ENCODE data around the gene GMDS. TPM values are rescaled to one million over a fixed set of nuclear protein-coding genes. Genes with fewer than 3 reads are reported as not detected.
A peak's percentile ranks its signal among the peaks of the same experiment; 100 is the strongest.

Gene GMDS
- total and polyA plus RNA-seq, 2 of the 8 experiments (the other 6 are each of a cell fraction or from before 2014, with no cell fraction given): 16.8 to 50.0 TPM

GRCh38 chr6:1636971-1637871 lies 608.2 kb downstream of the GMDS start:
- Histone ChIP-seq H3K79me1 (ENCODE audit: low read depth, low read length) (no peaks in the 10 kb centered on the region; the same call in 1 of the 2 replicates), H3K27ac (ENCODE audit: low read depth, low read length) (no peak overlapping the region), H2BK120ac (replicated peaks; ENCODE audit: low read depth, low read length) (no peak overlapping the region), H3K27me3 (replicated peaks in 1 of 4; ENCODE audit: control insufficient read depth in 3 of 4, extremely low read depth in 1 of 4, insufficient read depth in 3 of 4, low read length in 3 of 4) (no peaks in the 10 kb centered on the region), H3K56ac (replicated peaks; ENCODE audit: insufficient read length, low read depth, low read length) (no peak overlapping the region), H3K23ac (ENCODE audit: insufficient read length) (no peak overlapping the region), H4K20me1 (replicated peaks in 1 of 2; ENCODE audit: control insufficient read depth in 1 of 2, insufficient read depth in 2 of 2, low read length in 2 of 2) (peaks cover 0 to 3% of the 10 kb centered on the region in 2 experiments), H3K9me3 (ENCODE audit: insufficient read depth in 2 of 2, low read depth in 1 of 2, low read length in 1 of 2) (no peaks in the 10 kb centered on the region), H4K91ac (replicated peaks; ENCODE audit: insufficient read length, low read length) (no peak overlapping the region), H2BK5ac (ENCODE audit: low read depth, low read length) (0 out of 2 replicates have a peak overlapping the region, but pooled peaks have one; percentile 8), H3K79me2 (ENCODE audit: control insufficient read depth in 1 of 2, insufficient read depth in 2 of 2, low read length in 2 of 2) (no peaks in the 10 kb centered on the region), H3K23me2 (ENCODE audit: low read depth, low read length) (no peaks in the 10 kb centered on the region; the same call in 1 of the 2 replicates), H2AFZ (ENCODE audit: low read length) (no peak overlapping the region), H3K4me3 (ENCODE audit: extremely low read depth in 1 of 4, insufficient read depth in 2 of 4, low read depth in 3 of 4, low read length in 4 of 4) (no peak overlapping the region), H4K5ac (ENCODE audit: insufficient read length, low read depth, low read length) (no peak overlapping the region), H3K36me3 (ENCODE audit: control insufficient read depth in 2 of 4, insufficient read depth in 4 of 4, low read length in 3 of 4) (no peaks in the 10 kb centered on the region), H2BK20ac (ENCODE audit: low read length) (no peak overlapping the region), H4K8ac (ENCODE audit: extremely low read depth, insufficient read depth, low read length) (no peak overlapping the region; the same call in 1 of the 2 replicates), H3K4me2 (ENCODE audit: insufficient read depth in 1 of 2, low read depth in 2 of 2, low read length in 2 of 2) (no peak overlapping the region), H3K4me1 (replicated peaks in 1 of 4; ENCODE audit: control insufficient read depth in 3 of 4, insufficient read depth in 4 of 4, low read length in 3 of 4) (0 out of 7 replicates have a peak, but pooled peaks cover 0 to 3% (median 0%) of the 10 kb centered on the region in 4 experiments), H3K18ac (ENCODE audit: extremely low read depth, low read length) (no peak overlapping the region), H2BK15ac (ENCODE audit: low read length) (no peak overlapping the region), H3K9ac (replicated peaks in 1 of 4; ENCODE audit: extremely low read depth in 1 of 4, low read depth in 3 of 4, low read length in 3 of 4) (no peak overlapping the region), H2AK5ac (ENCODE audit: low read depth, low read length) (no peak overlapping the region), H2BK12ac (ENCODE audit: low read depth, low read length) (peak overlapping the region; percentile 34; the same call in 1 of the 2 replicates), H3K14ac (ENCODE audit: insufficient read length) (no peak overlapping the region), H3K4ac (replicated peaks; ENCODE audit: insufficient read length, low read depth, low read length) (no peak overlapping the region)
- DNase-seq (ENCODE audit: low read depth in 1 of 2, low spot score in 2 of 2): no peak
- WGBS, 2 experiments (ENCODE audit: extremely low coverage in 1 of 2, insufficient coverage in 1 of 2, insufficient read length in 1 of 2, insufficient replicate concordance in 2 of 2, low coverage in 1 of 2, low lambda C conversion rate in 2 of 2, missing lambda C conversion rate in 1 of 2): 94% methylated on average over 20 of the region's 20 CpGs; no CpG with 5 or more reads in 1 of the 2 experiments
- TF ChIP-seq MAFK (IDR thresholded peaks at IDR 0.05; ENCODE audit: low read depth, low read length) (peak; percentile 19; the same call in 1 of the 2 replicates), BACH1 (IDR thresholded peaks at IDR 0.05; ENCODE audit: low read length) (peak; percentile 65), RNF2 (IDR thresholded peaks at IDR 0.05; ENCODE audit: borderline replicate concordance, low read depth, low read length, missing control alignments, poor library complexity, severe bottlenecking) (no peak)
- CTCF ChIA-PET (ENCODE audit: partially characterized antibody): no interaction called here
- no peak for FAIRE-seq
- POLR2A ChIA-PET (ENCODE audit: partially characterized antibody): interaction anchor here (0.9 kb wide), 1 partner anchor 9 kb away, joined by 3 read pairs; no protein-coding TSS in a partner anchor
